HG03558 (cell line): ENCODE data around the gene MRPL12.

ENCODE experiments used
- ATAC-seq: cut with Tn5 transposase; IDR thresholded peaks from one replicate; pipeline ENCODE4 v1.9.1; 2021; ENCODE audit warnings: moderate number of reproducible peaks; ENCODE audit not compliant: unreplicated experiment; ENCODE audit errors: extremely low read depth

The MRPL12 gene

GRCh38 chr17:81681672-81682071 is 21.5 kb upstream of the MRPL12 start:
- no peak for ATAC-seq

- ATAC-seq = no peak
Observed at GRCh38 chr17:81682565-81683207, 20.5 kb upstream of the MRPL12 start.

GRCh38 chr17:81683208-81683583 is 20.0 kb upstream of the MRPL12 start:
- ATAC-seq = peak; percentile 5

- ATAC-seq = peak; percentile 86
Observed at GRCh38 chr17:81683584-81684441, 19.4 kb upstream of the MRPL12 start, which contains the start of the genes ARL16 and HGS. TSS of gene ARL16 (minus strand) at chr17:81683797. CDS start at chr17:81683753, 44 bp downstream. TSS of gene HGS (plus strand) at chr17:81684011. CDS start at chr17:81684067, 56 bp downstream.

- ATAC-seq = no peak
Observed at GRCh38 chr17:81684442-81684911, 18.7 kb upstream of the MRPL12 start.

GRCh38 chr17:81685108-81685507 is 18.1 kb upstream of the MRPL12 start:
- ATAC-seq = no peak

GRCh38 chr17:81686614-81687013 is 16.6 kb upstream of the MRPL12 start:
- no peak for ATAC-seq

- ATAC-seq = no peak
Observed at GRCh38 chr17:81687770-81688541, 15.2 kb upstream of the MRPL12 start.

- ATAC-seq = no peak
Observed at GRCh38 chr17:81688616-81689015, 14.6 kb upstream of the MRPL12 start.

GRCh38 chr17:81690066-81690465 is 13.1 kb upstream of the MRPL12 start:
- no peak for ATAC-seq

- no peak for ATAC-seq
Observed at GRCh38 chr17:81690549-81690948, 12.6 kb upstream of the MRPL12 start.

GRCh38 chr17:81691196-81691595 is 12.0 kb upstream of the MRPL12 start:
- ATAC-seq = no peak

GRCh38 chr17:81691608-81692007 is 11.6 kb upstream of the MRPL12 start:
- no peak for ATAC-seq

- no peak for ATAC-seq
Observed at GRCh38 chr17:81693509-81694210, 9.5 kb upstream of the MRPL12 start.

- ATAC-seq = no peak
Observed at GRCh38 chr17:81694810-81695209, 8.4 kb upstream of the MRPL12 start.

- no peak for ATAC-seq
Observed at GRCh38 chr17:81695211-81695610, 8.0 kb upstream of the MRPL12 start.

- ATAC-seq = no peak
Observed at GRCh38 chr17:81695801-81696200, 7.4 kb upstream of the MRPL12 start.

- no peak for ATAC-seq
Observed at GRCh38 chr17:81696218-81696941, 6.8 kb upstream of the MRPL12 start.

- ATAC-seq = no peak
Observed at GRCh38 chr17:81697261-81698044, 5.7 kb upstream of the MRPL12 start.
